K562 (cell line): ENCODE data around the gene SRMS. TPM values are rescaled to one million over a fixed set of nuclear protein-coding genes. Genes with fewer than 3 reads are reported as not detected.
A peak's percentile ranks its signal among the peaks of the same experiment; 100 is the strongest.

ENCODE experiments used
- ATAC-seq: fragments of 200-7000 bp; cut with Tn5 transposase; 3 replicates; pipeline ENCODE4 v1.9.1; 2020; ENCODE audit warnings: moderate library complexity
- BruUV-seq: library from RNA; stranded (reverse); fragments of 400-500 nt; replicated peaks from 2 replicates; lab custom pipeline; 2021; lab: Mats Ljungman, UMichigan
- CTCF ChIA-PET: fragments of 300-600 bp; formaldehyde crosslinking; extraction: SDS; loops from one replicate; lab custom pipeline; 2021; ENCODE audit warnings: low intra/inter-chr PET ratio; lab: Yijun Ruan, JAX
- POLR2A ChIA-PET: fragments of 300-600, 350-650 bp; sonication (Branson Sonifier 250); formaldehyde crosslinking; extraction: SDS; loops from one replicate; lab custom pipeline; 2021; ENCODE audit warnings: antibody characterized with exemption, inconsistent platforms; lab: Yijun Ruan, JAX
- DNase-seq, 4 experiments: peaks; one replicate each; pipeline versions ENCODE4 v3.0.0 to v3.0.0-alpha.2; 2011 to 2018; ENCODE audit warnings: low spot score in 3 of 4, mixed read lengths in 3 of 4; ENCODE audit errors: extremely low read depth in 1 of 4
- FAIRE-seq: peaks from 2 replicates; lab custom pipeline; 2011; peaks lifted over from hg19 to GRCh38; lab: Jason Lieb, UNC
- H2AFZ ChIP-seq: 2 replicates; pipeline ENCODE4 v1.6.0; 2011; ENCODE audit warnings: low read depth, low read length, control low read depth, inconsistent platforms
- H3K27ac ChIP-seq: fragments of 200-600 bp; 3 replicates; pipeline ENCODE4 v1.8.0; 2011; ENCODE audit warnings: low read depth, mild to moderate bottlenecking, control low read depth, inconsistent platforms, low read length, moderate library complexity, mixed read lengths; ENCODE audit errors: extremely low read depth
- H3K27me3 ChIP-seq, 2 experiments: fragments of 300-600 bp in 1 of 2; 2 replicates in 1 of 2; 3 replicates in 1 of 2; pipeline versions ENCODE4 v1.6.0 to v1.8.0; 2011; ENCODE audit warnings: inconsistent platforms in 2 of 2, low read length in 2 of 2, mild to moderate bottlenecking in 1 of 2, mixed read lengths in 1 of 2, moderate library complexity in 1 of 2; ENCODE audit not compliant: control insufficient read depth in 2 of 2, insufficient read depth in 2 of 2
- H3K36me3 ChIP-seq: fragments of 300-600 bp; 3 replicates; pipeline ENCODE4 v1.8.0; 2011; ENCODE audit warnings: mild to moderate bottlenecking, low read length, inconsistent platforms; ENCODE audit not compliant: control insufficient read depth, insufficient read depth
- H3K4me1 ChIP-seq, 2 experiments: fragments of 200-600 bp in 1 of 2; replicated peaks in 1 of 2; 2 replicates in 1 of 2; 3 replicates in 1 of 2; pipeline versions ENCODE4 v1.5.1 to v1.8.0; 2011; ENCODE audit warnings: inconsistent platforms in 2 of 2, low read length in 2 of 2, mild to moderate bottlenecking in 1 of 2, mixed read lengths in 1 of 2, moderate library complexity in 1 of 2; ENCODE audit not compliant: control insufficient read depth in 2 of 2, insufficient read depth in 2 of 2
- H3K4me2 ChIP-seq: 2 replicates; pipeline ENCODE4 v1.6.1; 2011; ENCODE audit warnings: low read length, control low read depth, inconsistent platforms, mixed read lengths; ENCODE audit not compliant: insufficient read depth
- H3K4me3 ChIP-seq: fragments of 200-600 bp; sonication (generic), shearing (Covaris generic); 2 replicates; pipeline ENCODE4 v1.5.1; 2016; ENCODE audit warnings: control low read depth, inconsistent platforms
- H3K79me2 ChIP-seq: fragments of 200-600 bp; 3 replicates; pipeline ENCODE4 v1.8.0; 2011; ENCODE audit warnings: low read length, inconsistent platforms; ENCODE audit not compliant: control insufficient read depth, insufficient read depth
- H3K9ac ChIP-seq, 2 experiments: 2 replicates each; pipeline versions ENCODE4 v1.6.0 to v1.6.1; 2011; ENCODE audit warnings: low read depth in 2 of 2, low read length in 2 of 2, control low read depth in 1 of 2, inconsistent platforms in 1 of 2, mild to moderate bottlenecking in 1 of 2, mixed read lengths in 1 of 2; ENCODE audit not compliant: insufficient read depth in 1 of 2
- H3K9me1 ChIP-seq: one replicate; pipeline ENCODE4 v1.6.0; 2011; ENCODE audit warnings: inconsistent platforms, mild to moderate bottlenecking, low read length, moderate library complexity; ENCODE audit not compliant: control insufficient read depth, insufficient read depth
- H3K9me3 ChIP-seq: replicated peaks from 2 replicates; pipeline ENCODE4 v1.5.1; 2011; ENCODE audit warnings: low read depth, low read length, inconsistent platforms; ENCODE audit not compliant: control insufficient read depth, insufficient read depth
- H4K20me1 ChIP-seq: replicated peaks from 2 replicates; pipeline ENCODE4 v1.6.1; 2011; ENCODE audit warnings: low read length, inconsistent platforms, mixed read lengths; ENCODE audit not compliant: control insufficient read depth, insufficient read depth
- BHLHE40 ChIP-seq: IDR thresholded peaks from 2 replicates; pipeline ENCODE4 v1.6.1; 2011; ENCODE audit warnings: low read length, improper control_type of control experiment
- CBFA2T3 ChIP-seq: fragments of 450-650 bp; IDR thresholded peaks from 2 replicates; pipeline ENCODE4 v1.6.1; 2017
- DDX20 ChIP-seq: fragments of 450-650 bp; IDR thresholded peaks from 2 replicates; pipeline ENCODE4 v1.6.1; 2016; ENCODE audit warnings: missing genetic modification characterization, low read depth, mild to moderate bottlenecking, missing compliant biosample characterization, moderate library complexity
- FOXJ3 ChIP-seq: sonication (generic); formaldehyde crosslinking; IDR thresholded peaks from 2 replicates; pipeline ENCODE4 v1.4.0; 2020; ENCODE audit warnings: mild to moderate bottlenecking, missing genetic modification reagents
- NCOA4 ChIP-seq: fragments of 450-650 bp; IDR thresholded peaks from 2 replicates; pipeline ENCODE4 v1.6.1; 2018; ENCODE audit warnings: mild to moderate bottlenecking; ENCODE audit not compliant: partially characterized antibody
- SMARCE1 ChIP-seq: fragments of 450-650 bp; IDR thresholded peaks from 2 replicates; pipeline ENCODE4 v1.7.1; 2016; ENCODE audit warnings: mild to moderate bottlenecking
- THRAP3 ChIP-seq: fragments of 450-650 bp; IDR thresholded peaks from 2 replicates; pipeline ENCODE4 v1.6.1; 2016; ENCODE audit warnings: mild to moderate bottlenecking, inconsistent platforms, borderline replicate concordance
- ZFP36 ChIP-seq: fragments of 150-350 bp; IDR thresholded peaks from 2 replicates; pipeline ENCODE4 v1.6.1; 2018; ENCODE audit warnings: low read length, low read depth; ENCODE audit not compliant: partially characterized antibody
- WGBS: fragments of 100-300 bp; shearing (Covaris generic); methylation state at CpG from one replicate; pipeline ENCODE4 v1.1.6; 2016; ENCODE audit warnings: low coverage, mixed read lengths; ENCODE audit not compliant: insufficient coverage; ENCODE audit errors: missing lambda C conversion rate; 5-methylcytosine and 5-hydroxymethylcytosine counted together
- in situ Hi-C: fragments of 300-500 bp; cut with MboI; formaldehyde crosslinking; loops from 4 replicates; pipeline ENCODE4 v1.15.0; 2018; ENCODE audit warnings: inconsistent platforms, mixed read lengths
- intact Hi-C: fragments of 100-400 bp; cut with micrococcal nuclease; formaldehyde crosslinking; loops from 2 replicates; pipeline ENCODE4 v1.14.2; 2022
- polyA plus RNA-seq, 8 experiments: library from polyadenylated mRNA; depleted of rRNA in 4 of 8; stranded (reverse) in 5 of 8; unstranded in 3 of 8; fragments of >200 nt; fragmentation: Nextera tagmentation in 2 of 8; fragmentation: Illumina TruSeq in 1 of 8; extraction: Ambion mirVana in 2 of 8; extraction: Trizol in 1 of 8; gene quantifications; 2 replicates each; pipeline versions ENCODE4 v1.2.1 to v1.2.3, GENCODE V29; 2011 to 2014; ENCODE audit warnings: inconsistent platforms in 1 of 8, missing spikeins in 1 of 8
- total RNA-seq, 7 experiments: library from RNA; depleted of rRNA in 6 of 7; stranded (reverse); fragments of >200 nt in 6 of 7; fragmentation: Illumina TruSeq in 2 of 7; extraction: Trizol in 2 of 7; gene quantifications; 2 replicates each; pipeline versions ENCODE4 v1.2.1 to v1.2.3, GENCODE V29; 2011 to 2021; ENCODE audit warnings: low replicate concordance in 1 of 7
- TF ChIP-seq, protein P1 (sequence below): sonication (generic); formaldehyde crosslinking; IDR thresholded peaks from 2 replicates; pipeline ENCODE4 v1.8.1; 2023; ENCODE audit warnings: mild to moderate bottlenecking, missing genetic modification reagents
- TF ChIP-seq, protein P2 (sequence below): sonication (generic); formaldehyde crosslinking; IDR thresholded peaks from 2 replicates; pipeline ENCODE4 v1.8.1; 2022; ENCODE audit warnings: missing genetic modification reagents
- TF ChIP-seq, protein P3 (sequence below): sonication (generic); formaldehyde crosslinking; IDR thresholded peaks from 2 replicates; pipeline ENCODE4 v1.9.0; 2022; ENCODE audit warnings: mild to moderate bottlenecking, missing genetic modification reagents
- TF ChIP-seq, protein P4 (sequence below): fragments of 250-450 bp; sonication (Bioruptor Pico); IDR thresholded peaks from 2 replicates; pipeline ENCODE4 v1.4.0; 2020; ENCODE audit warnings: borderline replicate concordance
- TF ChIP-seq, protein P5 (sequence below): sonication (generic); formaldehyde crosslinking; IDR thresholded peaks from 2 replicates; pipeline ENCODE4 v1.9.0; 2022; ENCODE audit warnings: mild to moderate bottlenecking, missing genetic modification reagents
- TF ChIP-seq, protein P6 (sequence below): fragments of 450-650 bp; formaldehyde crosslinking; IDR thresholded peaks from 2 replicates; pipeline ENCODE4 v1.4.0; 2020; ENCODE audit warnings: mild to moderate bottlenecking, mixed read lengths

SRMS gene
- total and polyA plus RNA-seq, 9 of the 15 experiments (the other 6 are each of a cell fraction or from before 2014, with no cell fraction given) = 0.07 TPM; not detected in 8

DNA sequence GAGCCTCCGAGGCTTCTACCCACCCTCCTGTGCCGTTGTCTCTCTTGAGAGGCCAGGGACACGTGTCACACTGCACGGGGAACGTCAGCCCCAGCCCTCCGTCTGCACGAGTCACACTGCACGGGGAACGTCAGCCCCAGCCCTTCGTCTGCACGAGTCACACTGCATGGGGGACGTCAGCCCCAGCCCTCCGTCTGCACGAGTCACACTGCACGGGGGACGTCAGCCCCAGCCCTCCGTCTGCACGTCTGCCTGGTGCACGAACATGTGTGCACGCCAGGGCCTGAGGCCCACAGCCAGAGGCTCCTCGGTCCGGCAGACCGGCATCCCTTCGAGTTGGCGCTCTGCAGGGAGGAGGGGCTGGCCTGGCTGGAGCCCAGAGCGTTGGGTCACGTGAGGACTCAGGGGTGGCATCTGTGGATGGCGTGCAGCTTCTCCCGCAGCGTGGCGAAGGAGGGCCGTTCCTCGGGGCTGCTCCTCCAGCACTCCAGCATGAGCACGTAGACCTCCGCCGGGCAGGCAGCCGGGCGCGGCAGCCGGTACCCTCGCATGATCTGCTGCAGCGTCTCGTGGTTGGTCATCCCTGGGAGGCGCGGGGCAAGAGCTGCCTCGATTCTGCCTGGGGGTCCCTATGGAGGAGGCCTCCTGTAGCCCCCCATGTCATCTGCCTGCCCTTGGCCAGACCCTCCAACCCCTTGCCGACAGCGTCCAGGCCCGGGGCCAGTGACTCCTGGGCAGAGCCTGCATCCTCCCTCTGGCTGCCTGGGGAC is 6.9 kb downstream of the SRMS start:
- H3K27ac ChIP-seq = no peak overlapping the region
- no TSS peak for BruUV-seq
- TF ChIP-seq ZFP36 (no peak), THRAP3 (no peak), NCOA4 (no peak), CBFA2T3 (no peak), SMARCE1 (no peak), FOXJ3 (CRISPR knock-in tag) (no peak), DDX20 (tag) (no peak), BHLHE40 (peak; percentile 65; the same call in 1 of the 2 replicates)
- TF ChIP-seq, protein P1, sequence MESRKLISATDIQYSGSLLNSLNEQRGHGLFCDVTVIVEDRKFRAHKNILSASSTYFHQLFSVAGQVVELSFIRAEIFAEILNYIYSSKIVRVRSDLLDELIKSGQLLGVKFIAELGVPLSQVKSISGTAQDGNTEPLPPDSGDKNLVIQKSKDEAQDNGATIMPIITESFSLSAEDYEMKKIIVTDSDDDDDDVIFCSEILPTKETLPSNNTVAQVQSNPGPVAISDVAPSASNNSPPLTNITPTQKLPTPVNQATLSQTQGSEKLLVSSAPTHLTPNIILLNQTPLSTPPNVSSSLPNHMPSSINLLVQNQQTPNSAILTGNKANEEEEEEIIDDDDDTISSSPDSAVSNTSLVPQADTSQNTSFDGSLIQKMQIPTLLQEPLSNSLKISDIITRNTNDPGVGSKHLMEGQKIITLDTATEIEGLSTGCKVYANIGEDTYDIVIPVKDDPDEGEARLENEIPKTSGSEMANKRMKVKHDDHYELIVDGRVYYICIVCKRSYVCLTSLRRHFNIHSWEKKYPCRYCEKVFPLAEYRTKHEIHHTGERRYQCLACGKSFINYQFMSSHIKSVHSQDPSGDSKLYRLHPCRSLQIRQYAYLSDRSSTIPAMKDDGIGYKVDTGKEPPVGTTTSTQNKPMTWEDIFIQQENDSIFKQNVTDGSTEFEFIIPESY = 0 out of 2 replicates have a peak, but pooled peaks have one; percentile 20
- TF ChIP-seq, protein P2, sequence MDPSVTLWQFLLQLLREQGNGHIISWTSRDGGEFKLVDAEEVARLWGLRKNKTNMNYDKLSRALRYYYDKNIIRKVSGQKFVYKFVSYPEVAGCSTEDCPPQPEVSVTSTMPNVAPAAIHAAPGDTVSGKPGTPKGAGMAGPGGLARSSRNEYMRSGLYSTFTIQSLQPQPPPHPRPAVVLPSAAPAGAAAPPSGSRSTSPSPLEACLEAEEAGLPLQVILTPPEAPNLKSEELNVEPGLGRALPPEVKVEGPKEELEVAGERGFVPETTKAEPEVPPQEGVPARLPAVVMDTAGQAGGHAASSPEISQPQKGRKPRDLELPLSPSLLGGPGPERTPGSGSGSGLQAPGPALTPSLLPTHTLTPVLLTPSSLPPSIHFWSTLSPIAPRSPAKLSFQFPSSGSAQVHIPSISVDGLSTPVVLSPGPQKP (CRISPR knock-in tag) = no peak
- TF ChIP-seq, protein P3, sequence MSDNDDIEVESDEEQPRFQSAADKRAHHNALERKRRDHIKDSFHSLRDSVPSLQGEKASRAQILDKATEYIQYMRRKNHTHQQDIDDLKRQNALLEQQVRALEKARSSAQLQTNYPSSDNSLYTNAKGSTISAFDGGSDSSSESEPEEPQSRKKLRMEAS (CRISPR knock-in tag) = peak; percentile 42
- TF ChIP-seq, protein P4, sequence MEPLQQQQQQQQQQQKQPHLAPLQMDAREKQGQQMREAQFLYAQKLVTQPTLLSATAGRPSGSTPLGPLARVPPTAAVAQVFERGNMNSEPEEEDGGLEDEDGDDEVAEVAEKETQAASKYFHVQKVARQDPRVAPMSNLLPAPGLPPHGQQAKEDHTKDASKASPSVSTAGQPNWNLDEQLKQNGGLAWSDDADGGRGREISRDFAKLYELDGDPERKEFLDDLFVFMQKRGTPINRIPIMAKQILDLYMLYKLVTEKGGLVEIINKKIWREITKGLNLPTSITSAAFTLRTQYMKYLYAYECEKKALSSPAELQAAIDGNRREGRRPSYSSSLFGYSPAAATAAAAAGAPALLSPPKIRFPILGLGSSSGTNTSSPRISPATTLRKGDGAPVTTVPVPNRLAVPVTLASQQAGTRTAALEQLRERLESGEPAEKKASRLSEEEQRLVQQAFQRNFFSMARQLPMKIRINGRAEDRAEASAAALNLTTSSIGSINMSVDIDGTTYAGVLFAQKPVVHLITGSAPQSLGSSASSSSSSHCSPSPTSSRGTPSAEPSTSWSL = no peak
- TF ChIP-seq, protein P5, sequence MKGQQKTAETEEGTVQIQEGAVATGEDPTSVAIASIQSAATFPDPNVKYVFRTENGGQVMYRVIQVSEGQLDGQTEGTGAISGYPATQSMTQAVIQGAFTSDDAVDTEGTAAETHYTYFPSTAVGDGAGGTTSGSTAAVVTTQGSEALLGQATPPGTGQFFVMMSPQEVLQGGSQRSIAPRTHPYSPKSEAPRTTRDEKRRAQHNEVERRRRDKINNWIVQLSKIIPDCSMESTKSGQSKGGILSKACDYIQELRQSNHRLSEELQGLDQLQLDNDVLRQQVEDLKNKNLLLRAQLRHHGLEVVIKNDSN = peak; percentile 80
- TF ChIP-seq, protein P6, sequence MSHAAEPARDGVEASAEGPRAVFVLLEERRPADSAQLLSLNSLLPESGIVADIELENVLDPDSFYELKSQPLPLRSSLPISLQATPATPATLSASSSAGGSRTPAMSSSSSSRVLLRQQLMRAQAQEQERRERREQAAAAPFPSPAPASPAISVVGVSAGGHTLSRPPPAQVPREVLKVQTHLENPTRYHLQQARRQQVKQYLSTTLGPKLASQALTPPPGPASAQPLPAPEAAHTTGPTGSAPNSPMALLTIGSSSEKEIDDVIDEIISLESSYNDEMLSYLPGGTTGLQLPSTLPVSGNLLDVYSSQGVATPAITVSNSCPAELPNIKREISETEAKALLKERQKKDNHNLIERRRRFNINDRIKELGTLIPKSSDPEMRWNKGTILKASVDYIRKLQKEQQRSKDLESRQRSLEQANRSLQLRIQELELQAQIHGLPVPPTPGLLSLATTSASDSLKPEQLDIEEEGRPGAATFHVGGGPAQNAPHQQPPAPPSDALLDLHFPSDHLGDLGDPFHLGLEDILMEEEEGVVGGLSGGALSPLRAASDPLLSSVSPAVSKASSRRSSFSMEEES (CRISPR knock-in tag) = 0 out of 2 replicates have a peak, but pooled peaks have one; percentile 13

More for the DNA sequence above, 6.9 kb downstream of the SRMS start:
- Histone ChIP-seq H3K79me2 (no peaks in the 10 kb centered on the region), H3K4me1 (peaks cover 6 to 89% of the 10 kb centered on the region in 2 experiments; a peak in 4 of 5 replicates), H3K9me3 (no peaks in the 10 kb centered on the region), H4K20me1 (peaks cover 3% of the 10 kb centered on the region), H2AFZ (no peak overlapping the region), H3K4me3 (no peak overlapping the region), H3K4me2 (no peak overlapping the region), H3K27me3 (peaks cover 0 to 27% of the 10 kb centered on the region in 2 experiments; a peak in 3 of 5 replicates), H3K9me1 (no peaks in the 10 kb centered on the region), H3K36me3 (no peaks in the 10 kb centered on the region), H3K9ac (peak overlapping the region in 1 of 2 experiments; percentile 72; a peak in 2 of 4 replicates)
- no peak for DNase-seq
- ChIA-PET POLR2A (interaction anchor here (0.6 to 1.2 kb wide), 2 partner anchors 16 to 203 kb away, joined by 3 to 4 read pairs; no protein-coding TSS in a partner anchor), CTCF (no interaction called here)
- WGBS = 35% methylated on average over 46 of the region's 49 CpGs
- ATAC-seq = no peak
- no peak for FAIRE-seq
- intact Hi-C loops (no loop called here), in situ Hi-C loops (no loop called here)
